Measurements from ENCODE around the gene CASKIN2. TPM values are rescaled to one million over a fixed set of nuclear protein-coding genes. Genes with fewer than 3 reads are reported as not detected.
"Not testable (repeated sequence)": the region's sequence is repeated elsewhere in the genome, so short reads cannot be mapped to it uniquely, and the experiment has no call there.

Gene CASKIN2
- total and polyA plus RNA-seq, 7 donors = 8.2 to 33.5 (median 26.3) TPM

- DNase-seq = no peak
- 73 to 88% (median 74%) methylated on average over 16 of the region's 16 CpGs for WGBS, 3 donors
- no peaks in the 10 kb centered on the region for H3K9me3 ChIP-seq
- H3K27me3 ChIP-seq (ENCODE audit: insufficient read depth in 3 of 3, low read length in 2 of 3) = no peaks in the 10 kb centered on the region
- no peak for TF ChIP-seq CTCF (IDR thresholded peaks at IDR 0.05)
- no peak for ATAC-seq
- intact Hi-C loops (cut with DNase I) = no loop called here
- peak overlapping the region; percentile 89 for H3K27ac ChIP-seq
- no peaks in the 10 kb centered on the region for H3K36me3 ChIP-seq (ENCODE audit: insufficient read depth in 1 of 2, low read depth in 1 of 2)
- H3K4me3 ChIP-seq = no peak overlapping the region
- peaks cover 93% of the 10 kb centered on the region for H3K4me1 ChIP-seq
Observed at GRCh38 chr17:75482098-75482942, 33.0 kb downstream of the CASKIN2 start.

- Histone ChIP-seq H3K36me3 (ENCODE audit: insufficient read depth in 1 of 2, low read depth in 1 of 2) (no peaks in the 10 kb centered on the region), H3K4me3 (no peak overlapping the region), H3K4me1 (peaks cover 95% of the 10 kb centered on the region), H3K9me3 (no peaks in the 10 kb centered on the region), H3K27me3 (ENCODE audit: insufficient read depth in 3 of 3, low read length in 2 of 3) (no peaks in the 10 kb centered on the region), H3K27ac (peak overlapping the region; percentile 89)
- DNase-seq (no peak), ATAC-seq (no peak)
- whole genome bisulfite sequencing, 3 donors = 73 to 87% (median 75%) methylated on average over 13 of the region's 13 CpGs
- intact Hi-C loops (cut with DNase I) = no loop called here
- TF ChIP-seq CTCF (IDR thresholded peaks at IDR 0.05) = no peak
Observed at GRCh38 chr17:75481194-75482068, 33.9 kb downstream of the CASKIN2 start.

- ATAC-seq (peak in 1 of 4 donors; percentile 28), DNase-seq (peak in 1 of 2 donors; percentile 32)
- intact Hi-C loops (cut with DNase I) = no loop called here
- H3K9me3 ChIP-seq = no peaks in the 10 kb centered on the region
- 39 to 63% (median 45%) methylated on average over 6 of the region's 6 CpGs for WGBS, 3 donors
- H3K4me1 ChIP-seq = peaks cover 95% of the 10 kb centered on the region
- peak overlapping the region; percentile 89 for H3K27ac ChIP-seq
- TF ChIP-seq CTCF (IDR thresholded peaks at IDR 0.05) = no peak
- no peak overlapping the region for H3K4me3 ChIP-seq
- H3K27me3 ChIP-seq (ENCODE audit: insufficient read depth in 3 of 3, low read length in 2 of 3) = no peaks in the 10 kb centered on the region
- peaks cover 0 to 5% of the 10 kb centered on the region in 2 donors for H3K36me3 ChIP-seq (ENCODE audit: insufficient read depth in 1 of 2, low read depth in 1 of 2)
Observed at GRCh38 chr17:75480281-75480680, 35.1 kb downstream of the CASKIN2 start.

- Histone ChIP-seq H3K4me1 (peaks cover 91% of the 10 kb centered on the region), H3K9me3 (no peaks in the 10 kb centered on the region), H3K27me3 (ENCODE audit: insufficient read depth in 3 of 3, low read length in 2 of 3) (no peaks in the 10 kb centered on the region), H3K27ac (peak overlapping the region; percentile 89), H3K4me3 (no peak overlapping the region), H3K36me3 (ENCODE audit: insufficient read depth in 1 of 2, low read depth in 1 of 2) (peaks cover 0 to 10% of the 10 kb centered on the region in 2 donors)
- WGBS, 3 donors = 55 to 75% (median 56%) methylated on average over 7 of the region's 7 CpGs
- DNase-seq (no peak), ATAC-seq (no peak)
- TF ChIP-seq CTCF (IDR thresholded peaks at IDR 0.05) = no peak
- intact Hi-C loops (cut with DNase I) = no loop called here
Observed at GRCh38 chr17:75478508-75478907, 36.8 kb downstream of the CASKIN2 start.

- ATAC-seq; DNase-seq; H3K9me3 ChIP-seq; intact Hi-C loops (cut with DNase I); H3K27me3 ChIP-seq (ENCODE audit: insufficient read depth in 3 of 3, low read length in 2 of 3): not testable (repeated sequence)
- Histone ChIP-seq H3K4me3 (peak overlapping the region; percentile 43), H3K27ac (peak overlapping the region; percentile 85), H3K4me1 (peaks cover 89% of the 10 kb centered on the region), H3K36me3 (ENCODE audit: insufficient read depth in 1 of 2, low read depth in 1 of 2) (peaks cover 0 to 20% of the 10 kb centered on the region in 2 donors)
- WGBS, 3 donors = 80 to 90% (median 82%) methylated on average over 11 of the region's 11 CpGs
Observed at GRCh38 chr17:75477490-75477862, 37.9 kb downstream of the CASKIN2 start.
